Measurements from ENCODE around the gene ATXN2. TPM values are rescaled to one million over a fixed set of nuclear protein-coding genes. Genes with fewer than 3 reads are reported as not detected.
"Not testable (repeated sequence)": the region's sequence is repeated elsewhere in the genome, so short reads cannot be mapped to it uniquely, and the experiment has no call there.

ATXN2 gene
- total RNA-seq, 1 donor from 2014 or later = 70.3 TPM

- TF ChIP-seq CTCF (IDR thresholded peaks at IDR 0.05) = no peak
- no peaks in the 10 kb centered on the region for H3K4me1 ChIP-seq
- H3K4me3 ChIP-seq = no peak overlapping the region
- no peaks in the 10 kb centered on the region for H3K27me3 ChIP-seq (ENCODE audit: low read depth)
- no peak for DNase-seq
- no peak overlapping the region for H3K27ac ChIP-seq
- intact Hi-C loops (cut with DNase I) = no loop called here
- H3K9me3 ChIP-seq = no peaks in the 10 kb centered on the region
- no peaks in the 10 kb centered on the region for H3K36me3 ChIP-seq
- ATAC-seq = peak; percentile 70 to 87
These were observed 25.4 kb upstream of the ATXN2 start for GRCh38 chr12:111624540-111624939.

- DNase-seq; H3K9me3 ChIP-seq; intact Hi-C loops (cut with DNase I); H3K4me1 ChIP-seq; H3K27ac ChIP-seq; H3K27me3 ChIP-seq (ENCODE audit: low read depth); H3K36me3 ChIP-seq; H3K4me3 ChIP-seq; ATAC-seq: not testable (repeated sequence)
These were observed 18.7 kb upstream of the ATXN2 start for GRCh38 chr12:111617841-111618240.

- Histone ChIP-seq H3K27ac (no peak overlapping the region), H3K9me3 (no peaks in the 10 kb centered on the region), H3K27me3 (ENCODE audit: low read depth) (no peaks in the 10 kb centered on the region), H3K4me3 (no peak overlapping the region), H3K4me1 (no peaks in the 10 kb centered on the region), H3K36me3 (no peaks in the 10 kb centered on the region)
- intact Hi-C loops (cut with DNase I) = no loop called here
- no peak for TF ChIP-seq CTCF (IDR thresholded peaks at IDR 0.05)
- ATAC-seq (peak; percentile 58 to 69), DNase-seq (no peak)
These were observed 17.1 kb upstream of the ATXN2 start for GRCh38 chr12:111616177-111616623.

- Histone ChIP-seq H3K27me3 (ENCODE audit: low read depth) (no peaks in the 10 kb centered on the region), H3K27ac (no peak overlapping the region), H3K36me3 (no peaks in the 10 kb centered on the region), H3K4me3 (no peak overlapping the region), H3K4me1 (no peaks in the 10 kb centered on the region), H3K9me3 (no peaks in the 10 kb centered on the region)
- TF ChIP-seq CTCF (IDR thresholded peaks at IDR 0.05) = no peak
- DNase-seq (no peak), ATAC-seq (no peak)
- intact Hi-C loops (cut with DNase I) = no loop called here
These were observed 8.1 kb upstream of the ATXN2 start for GRCh38 chr12:111607239-111607638.

- Histone ChIP-seq H3K9me3 (no peaks in the 10 kb centered on the region), H3K36me3 (no peaks in the 10 kb centered on the region), H3K4me3 (no peak overlapping the region), H3K27ac (no peak overlapping the region), H3K27me3 (ENCODE audit: low read depth) (no peaks in the 10 kb centered on the region), H3K4me1 (no peaks in the 10 kb centered on the region)
- intact Hi-C loops (cut with DNase I) = no loop called here
- no peak for TF ChIP-seq CTCF (IDR thresholded peaks at IDR 0.05)
- DNase-seq = no peak
- ATAC-seq = no peak
These were observed 7.7 kb upstream of the ATXN2 start for GRCh38 chr12:111606767-111607230.

- no peak for TF ChIP-seq CTCF (IDR thresholded peaks at IDR 0.05)
- Histone ChIP-seq H3K27me3 (ENCODE audit: low read depth) (no peaks in the 10 kb centered on the region), H3K36me3 (no peaks in the 10 kb centered on the region), H3K4me3 (no peak overlapping the region), H3K9me3 (no peaks in the 10 kb centered on the region), H3K27ac (no peak overlapping the region), H3K4me1 (no peaks in the 10 kb centered on the region)
- intact Hi-C loops (cut with DNase I) = no loop called here
- no peak for ATAC-seq
- no peak for DNase-seq
These were observed 7.0 kb upstream of the ATXN2 start for GRCh38 chr12:111605911-111606766.

- intact Hi-C loops (cut with DNase I); ATAC-seq; H3K27ac ChIP-seq; DNase-seq; H3K9me3 ChIP-seq; H3K27me3 ChIP-seq (ENCODE audit: low read depth); H3K4me1 ChIP-seq; H3K36me3 ChIP-seq; H3K4me3 ChIP-seq: not testable (repeated sequence)
These were observed 3.7 kb upstream of the ATXN2 start for GRCh38 chr12:111602857-111603256.
